Measurements from ENCODE around the gene PADI3. TPM values are rescaled to one million over a fixed set of nuclear protein-coding genes. Genes with fewer than 3 reads are reported as not detected.

PADI3 gene
- total RNA-seq, 1 experiment from 2014 or later: 0.61 TPM

GRCh38 chr1:17225140-17225539, 23.8 kb upstream of the PADI3 start:
- Mint-ChIP-seq H3K27me3 (ENCODE audit: low read depth) (no peaks in the 10 kb centered on the region), H3K4me3 (no peak overlapping the region), H3K4me1 (no peaks in the 10 kb centered on the region), H3K27ac (no peak overlapping the region), H3K36me3 (no peaks in the 10 kb centered on the region), H3K9me3 (no peaks in the 10 kb centered on the region)
- no peak for TF ChIP-seq MYBL2 (CRISPR knock-in tag; IDR thresholded peaks at IDR 0.05)
- TF ChIP-seq JAZF1 (CRISPR knock-in tag; IDR thresholded peaks at IDR 0.05): no peak
- TF ChIP-seq FOXP1 (CRISPR knock-in tag; IDR thresholded peaks at IDR 0.05; ENCODE audit: borderline replicate concordance): no peak
- TF ChIP-seq ZNF219 (CRISPR knock-in tag; IDR thresholded peaks at IDR 0.05; ENCODE audit: borderline replicate concordance): no peak
- no peak for TF ChIP-seq SMAD4 (CRISPR knock-in tag; IDR thresholded peaks at IDR 0.05)
- no peak for TF ChIP-seq ZNF138 (CRISPR knock-in tag; conservative IDR thresholded peaks at IDR 0.05)
- no peak for TF ChIP-seq ESRRA (CRISPR knock-in tag; IDR thresholded peaks at IDR 0.05; ENCODE audit: borderline replicate concordance)
- CTCF ChIA-PET: interaction anchor here (1.5 kb wide), 1 partner anchor 65 kb away, joined by 3 read pairs; no protein-coding TSS in a partner anchor
- no peak for DNase-seq (ENCODE audit: low spot score)
- no peak for ATAC-seq
- POLR2A ChIA-PET: interaction anchor here (0.5 kb wide), 1 partner anchor 43 kb away, joined by 3 read pairs; no protein-coding TSS in a partner anchor

GRCh38 chr1:17227358-17227915, 21.5 kb upstream of the PADI3 start:
- H3K9me3 Mint-ChIP-seq: no peaks in the 10 kb centered on the region
- ChIA-PET POLR2A (no interaction called here), CTCF (interaction anchor here (0.8 to 2.6 kb wide), 2 partner anchors 21 to 101 kb away, joined by 3 to 10 read pairs; partner anchors contain the start of gene PADI3)
- peaks cover 10% of the 10 kb centered on the region for H3K4me1 Mint-ChIP-seq
- H3K27ac Mint-ChIP-seq: 0 out of 2 replicates have a peak overlapping the region, but pooled peaks have one; percentile 68
- TF ChIP-seq ZMAT4 (CRISPR knock-in tag; IDR thresholded peaks at IDR 0.05): no peak
- no peak for TF ChIP-seq ATF6 (CRISPR knock-in tag; IDR thresholded peaks at IDR 0.05)
- no peak for TF ChIP-seq ZNF416 (CRISPR knock-in tag; IDR thresholded peaks at IDR 0.05)
- no peak for TF ChIP-seq ERG (CRISPR knock-in tag; IDR thresholded peaks at IDR 0.05)
- TF ChIP-seq USF1 (CRISPR knock-in tag; IDR thresholded peaks at IDR 0.05): no peak
- TF ChIP-seq TEAD1 (CRISPR knock-in tag; IDR thresholded peaks at IDR 0.05): no peak
- no peak for TF ChIP-seq SMAD3 (CRISPR knock-in tag; IDR thresholded peaks at IDR 0.05; ENCODE audit: borderline replicate concordance)
- no peak for TF ChIP-seq ZBTB43 (CRISPR knock-in tag; IDR thresholded peaks at IDR 0.05)
- TF ChIP-seq NFYB (CRISPR knock-in tag; conservative IDR thresholded peaks at IDR 0.05; ENCODE audit: low read depth): no peak
- no peak for TF ChIP-seq ETV6 (CRISPR knock-in tag; IDR thresholded peaks at IDR 0.05)
- ATAC-seq (no peak), DNase-seq (ENCODE audit: low spot score) (no peak)
- no peaks in the 10 kb centered on the region for H3K36me3 Mint-ChIP-seq
- H3K27me3 Mint-ChIP-seq (ENCODE audit: low read depth): peaks cover 3% of the 10 kb centered on the region; the same call in 1 of the 2 replicates
- no peak overlapping the region for H3K4me3 Mint-ChIP-seq

GRCh38 chr1:17228619-17229018, 20.3 kb upstream of the PADI3 start:
- H3K36me3 Mint-ChIP-seq: no peaks in the 10 kb centered on the region
- ChIA-PET POLR2A (no interaction called here), CTCF (interaction anchor here (2.6 kb wide), 1 partner anchor 103 kb away, joined by 10 read pairs; no protein-coding TSS in a partner anchor)
- H3K4me1 Mint-ChIP-seq: peaks cover 13% of the 10 kb centered on the region
- H3K27me3 Mint-ChIP-seq (ENCODE audit: low read depth): peaks cover 3% of the 10 kb centered on the region; the same call in 1 of the 2 replicates
- no peak overlapping the region for H3K27ac Mint-ChIP-seq
- no peaks in the 10 kb centered on the region for H3K9me3 Mint-ChIP-seq
- DNase-seq (ENCODE audit: low spot score) (no peak), ATAC-seq (no peak)
- no peak overlapping the region for H3K4me3 Mint-ChIP-seq
- TF ChIP-seq ATF3 (CRISPR knock-in tag; conservative IDR thresholded peaks at IDR 0.05) (no peak), NFE2L1 (CRISPR knock-in tag; IDR thresholded peaks at IDR 0.05) (no peak), NR2C2 (CRISPR knock-in tag; IDR thresholded peaks at IDR 0.05) (no peak), RELA (CRISPR knock-in tag; IDR thresholded peaks at IDR 0.05; ENCODE audit: borderline replicate concordance) (no peak), FOXP4 (CRISPR knock-in tag; IDR thresholded peaks at IDR 0.05) (no peak), ZNF416 (CRISPR knock-in tag; IDR thresholded peaks at IDR 0.05) (no peak), E2F1 (CRISPR knock-in tag; IDR thresholded peaks at IDR 0.05) (no peak), IRF2 (CRISPR knock-in tag; IDR thresholded peaks at IDR 0.05; ENCODE audit: borderline replicate concordance, low read depth) (no peak)

All from WTC11 (cell line).